Mononuclear cell (primary cell): Measurements from ENCODE around the gene PHF21A. TPM values are rescaled to one million over a fixed set of nuclear protein-coding genes. Genes with fewer than 3 reads are reported as not detected.
"Not testable (repeated sequence)": the region's sequence is repeated elsewhere in the genome, so short reads cannot be mapped to it uniquely, and the experiment has no call there.

ENCODE experiments used
- H3K27me3 ChIP-seq: 2 replicates; pipeline ENCODE4 v1.6.0; 2011; ENCODE audit warnings: low read length, control low read depth; ENCODE audit not compliant: insufficient read depth
- H3K4me1 ChIP-seq: 2 replicates; pipeline ENCODE4 v1.5.1; 2011; ENCODE audit warnings: mild to moderate bottlenecking, low read length, control low read depth; ENCODE audit not compliant: insufficient read depth
- H3K4me3 ChIP-seq: 2 replicates; pipeline ENCODE4 v1.5.1; 2011; ENCODE audit warnings: mild to moderate bottlenecking, low read length, moderate library complexity
- H3K9me3 ChIP-seq: 2 replicates; pipeline ENCODE4 v1.5.1; 2011; ENCODE audit warnings: low read depth, mild to moderate bottlenecking, control low read depth, low read length
- total RNA-seq: library from RNA; depleted of rRNA; stranded (reverse); fragments of >200 nt; gene quantifications from one replicate; pipeline ENCODE4 v1.2.3, GENCODE V29; 2012

PHF21A gene
- total RNA-seq, 1 donor = 33.2 TPM

- Histone ChIP-seq H3K4me3 (no peak overlapping the region), H3K4me1 (peaks cover 16% of the 10 kb centered on the region), H3K9me3 (no peaks in the 10 kb centered on the region), H3K27me3 (no peaks in the 10 kb centered on the region)
Measured at GRCh38 chr11:46129133-46129532, 7.9 kb upstream of the PHF21A start.

DNA sequence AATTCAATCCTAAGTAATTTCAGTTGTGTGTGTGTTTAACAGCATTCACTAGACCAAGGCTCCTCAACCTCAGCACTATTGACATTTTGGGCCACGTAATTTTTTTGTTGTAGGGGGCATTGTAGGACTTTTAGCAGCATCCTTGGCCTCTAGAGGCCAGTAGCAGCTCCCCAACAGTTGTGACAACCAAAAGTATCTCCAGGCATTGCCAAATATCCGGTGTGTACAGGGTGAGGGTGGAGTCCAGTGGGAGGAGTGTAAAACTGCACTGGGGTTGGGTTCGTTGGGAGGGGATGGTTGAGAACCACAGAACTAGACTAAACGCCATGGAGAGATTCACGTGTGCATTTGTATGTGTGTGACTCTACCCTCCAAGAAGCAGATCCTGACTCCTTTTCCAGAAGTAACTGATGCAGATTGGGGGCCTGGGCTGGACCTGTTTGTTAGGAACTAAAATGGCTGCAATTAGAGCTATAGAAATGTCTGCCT is 5.9 kb upstream of the PHF21A start:
- Histone ChIP-seq H3K27me3 (no peaks in the 10 kb centered on the region), H3K4me1 (peaks cover 25% of the 10 kb centered on the region), H3K9me3 (no peaks in the 10 kb centered on the region), H3K4me3 (no peak overlapping the region)

GRCh38 chr11:46125284-46125683 is 4.0 kb upstream of the PHF21A start:
- H3K9me3 ChIP-seq = no peaks in the 10 kb centered on the region
- H3K4me3 ChIP-seq = no peak overlapping the region
- no peaks in the 10 kb centered on the region for H3K27me3 ChIP-seq

DNA sequence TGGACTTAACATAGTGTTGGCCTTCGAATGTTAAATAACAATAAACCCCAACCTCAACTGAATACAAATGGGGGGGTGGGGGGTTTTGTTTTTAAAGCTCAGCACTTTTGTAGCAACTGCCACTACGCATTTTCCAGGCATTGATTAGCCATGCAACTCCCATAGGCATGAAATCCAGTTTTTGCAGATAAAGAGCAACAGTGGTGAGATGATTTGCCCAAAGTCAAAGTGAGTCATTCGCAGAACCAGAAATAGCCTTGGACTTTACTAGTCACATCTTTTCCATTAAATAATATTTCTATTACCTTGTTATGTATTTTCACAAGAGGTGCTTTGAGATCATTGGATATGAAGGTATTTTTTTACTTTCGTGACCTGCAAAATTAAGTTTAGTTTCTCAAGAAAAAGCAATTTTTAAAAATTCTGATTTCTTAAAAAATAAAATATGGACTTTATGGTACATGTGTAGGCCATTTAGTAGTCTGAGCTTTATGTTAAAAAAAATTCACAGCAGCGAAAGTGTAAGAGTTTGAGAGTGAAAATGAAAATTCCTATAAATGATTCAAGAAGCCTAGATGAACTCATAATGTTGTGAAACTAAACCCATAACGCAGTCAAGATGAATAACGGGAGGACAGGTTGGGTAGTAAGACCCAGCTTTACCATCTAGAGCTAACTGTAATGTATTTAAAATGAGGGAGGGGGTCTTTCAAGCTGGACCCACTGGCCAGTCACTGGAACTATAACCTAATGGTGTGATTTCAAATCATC is 1.9 kb upstream of the PHF21A start:
- no peaks in the 10 kb centered on the region for H3K9me3 ChIP-seq
- no peak overlapping the region for H3K4me3 ChIP-seq
- peaks cover 35% of the 10 kb centered on the region for H3K4me1 ChIP-seq
- H3K27me3 ChIP-seq = no peaks in the 10 kb centered on the region

More at GRCh38 chr11:46125284-46125683, 4.0 kb upstream of the PHF21A start:
- peaks cover 26% of the 10 kb centered on the region for H3K4me1 ChIP-seq

DNA sequence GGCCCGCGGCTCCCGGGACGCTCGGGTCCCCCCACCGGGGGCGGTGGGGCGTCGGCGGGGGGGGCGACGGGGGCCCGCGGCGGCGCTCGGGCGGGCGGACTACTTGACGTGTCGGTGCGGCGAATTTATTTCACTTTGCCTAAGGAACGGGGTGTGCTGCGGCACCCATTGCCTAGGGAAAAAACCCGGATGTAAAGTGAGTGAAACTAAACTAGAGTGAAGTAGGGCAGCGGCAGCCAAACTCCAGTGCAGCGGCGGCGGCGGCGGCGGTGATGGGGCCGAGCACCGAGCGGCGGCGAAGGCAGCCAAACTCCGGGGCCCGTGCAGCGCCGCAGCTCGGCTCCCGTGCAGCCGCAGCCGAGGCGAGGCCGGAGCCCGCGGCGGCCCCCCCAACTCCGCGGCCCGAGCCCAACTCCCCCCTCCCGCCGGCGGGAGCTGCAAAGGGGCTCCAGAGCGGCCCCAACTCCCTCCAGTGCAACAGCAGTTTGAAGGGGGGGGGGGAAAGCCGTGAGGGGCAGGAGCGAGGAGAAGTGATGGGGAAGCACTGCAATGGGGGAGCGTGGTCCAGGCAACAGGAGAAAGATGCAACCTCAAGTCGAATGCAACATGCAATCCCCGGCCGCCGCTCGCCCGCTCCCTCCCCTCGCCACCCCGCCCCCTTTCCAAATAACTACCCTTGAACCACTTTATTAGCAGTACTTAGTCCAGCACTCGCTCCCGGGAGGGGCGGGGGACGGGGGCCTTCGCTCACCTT is 647 bp upstream of the PHF21A start:
- Histone ChIP-seq H3K9me3 (no peaks in the 10 kb centered on the region), H3K4me3 (peak overlapping the region; percentile 66), H3K4me1 (peaks cover 30% of the 10 kb centered on the region), H3K27me3 (no peaks in the 10 kb centered on the region)

GRCh38 chr11:46120346-46121300 is 631 bp downstream of the PHF21A start:
- Histone ChIP-seq H3K9me3 (no peaks in the 10 kb centered on the region), H3K27me3 (no peaks in the 10 kb centered on the region), H3K4me1 (peaks cover 29% of the 10 kb centered on the region), H3K4me3 (peak overlapping the region; percentile 76)

- no peaks in the 10 kb centered on the region for H3K9me3 ChIP-seq
- peaks cover 34% of the 10 kb centered on the region for H3K4me1 ChIP-seq
- H3K27me3 ChIP-seq = no peaks in the 10 kb centered on the region
- H3K4me3 ChIP-seq = peak overlapping the region; percentile 76
Measured at GRCh38 chr11:46119352-46120216, 1.7 kb downstream of the PHF21A start.

DNA sequence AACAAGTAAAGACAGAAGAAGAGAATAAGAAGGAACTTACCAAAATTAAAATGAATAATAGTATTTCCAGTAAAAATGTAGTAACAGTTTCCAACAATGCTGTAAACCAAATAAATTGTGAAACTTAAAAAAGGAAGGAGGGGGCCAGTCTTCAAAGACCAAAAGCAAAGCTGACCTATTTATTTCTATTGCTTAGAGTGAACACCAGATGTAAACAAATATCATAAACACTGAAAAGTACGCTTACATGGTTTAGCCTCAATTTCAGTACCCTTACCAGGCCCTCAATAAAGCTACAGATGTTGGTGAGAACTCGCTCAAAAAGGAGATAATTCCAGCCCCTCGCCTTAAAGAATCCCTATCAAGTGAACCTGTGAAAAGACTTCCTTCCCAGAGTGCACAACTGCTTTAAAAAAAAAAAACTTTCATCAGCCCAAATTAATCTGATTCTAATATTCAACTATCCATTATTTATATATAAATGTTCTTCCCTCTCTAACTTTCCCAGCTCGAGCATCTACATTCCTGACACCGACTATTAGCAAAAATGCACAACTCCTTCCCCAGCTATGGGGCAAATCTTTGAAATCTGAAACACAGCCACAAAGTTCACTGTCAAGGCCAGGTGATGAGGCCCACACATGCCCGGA is 2.4 kb downstream of the PHF21A start:
- no peaks in the 10 kb centered on the region for H3K27me3 ChIP-seq
- H3K4me3 ChIP-seq = peak overlapping the region; percentile 76
- H3K9me3 ChIP-seq = no peaks in the 10 kb centered on the region
- H3K4me1 ChIP-seq = peaks cover 41% of the 10 kb centered on the region

DNA sequence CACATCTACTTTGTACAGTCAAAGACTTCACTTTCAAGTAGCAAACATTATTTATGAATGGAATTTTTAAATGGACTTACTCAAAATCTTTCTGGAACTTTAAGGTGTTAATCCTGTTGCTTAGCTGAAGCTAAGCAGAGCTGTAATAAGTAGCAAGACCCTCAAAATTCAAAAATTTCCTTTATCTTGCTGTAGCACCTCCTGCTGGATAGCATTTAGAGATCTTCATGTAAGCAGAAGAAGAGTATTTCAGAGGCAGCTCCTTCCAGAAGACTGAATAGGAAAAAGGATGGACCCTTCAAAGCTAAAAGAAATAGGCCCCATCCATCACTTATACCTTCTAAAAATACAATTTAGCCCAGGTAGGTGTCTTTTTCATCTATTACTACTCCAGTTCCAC is 3.4 kb downstream of the PHF21A start:
- H3K27me3 ChIP-seq = no peaks in the 10 kb centered on the region
- peaks cover 47% of the 10 kb centered on the region for H3K4me1 ChIP-seq
- no peaks in the 10 kb centered on the region for H3K9me3 ChIP-seq
- no peak overlapping the region for H3K4me3 ChIP-seq

DNA sequence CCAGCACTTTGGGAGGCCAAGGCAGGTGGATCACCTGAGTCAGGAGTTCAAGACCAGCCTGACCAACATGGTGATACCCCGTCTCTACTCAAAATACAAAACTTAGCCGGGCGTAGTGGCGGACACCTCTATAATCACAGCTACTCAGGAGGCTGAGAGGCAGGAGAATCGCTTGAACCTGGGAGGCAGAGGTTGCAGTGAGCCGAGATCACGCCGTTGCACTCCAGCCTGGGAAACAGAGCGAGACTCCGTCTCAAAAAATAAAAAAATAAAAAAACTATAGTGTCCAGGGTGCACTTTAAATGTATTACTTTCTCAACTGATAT is 4.6 kb downstream of the PHF21A start:
- H3K4me3 ChIP-seq, H3K9me3 ChIP-seq, H3K27me3 ChIP-seq: not testable (repeated sequence)
- peaks cover 40% of the 10 kb centered on the region for H3K4me1 ChIP-seq

- Histone ChIP-seq H3K9me3 (no peaks in the 10 kb centered on the region), H3K27me3 (no peaks in the 10 kb centered on the region), H3K4me3 (no peak overlapping the region), H3K4me1 (peaks cover 40% of the 10 kb centered on the region)
Measured at GRCh38 chr11:46116007-46116711, 5.1 kb downstream of the PHF21A start.

- H3K4me1 ChIP-seq = peaks cover 40% of the 10 kb centered on the region
- H3K4me3 ChIP-seq = no peak overlapping the region
- no peaks in the 10 kb centered on the region for H3K27me3 ChIP-seq
- H3K9me3 ChIP-seq = no peaks in the 10 kb centered on the region
Measured at GRCh38 chr11:46114961-46115360, 6.3 kb downstream of the PHF21A start.

GRCh38 chr11:46114378-46114777 is 6.9 kb downstream of the PHF21A start:
- Histone ChIP-seq H3K27me3 (no peaks in the 10 kb centered on the region), H3K4me1 (peaks cover 40% of the 10 kb centered on the region), H3K9me3 (no peaks in the 10 kb centered on the region), H3K4me3 (no peak overlapping the region)
